Hepatocyte (in vitro differentiated cells): ENCODE measurements around the gene RTL1. TPM values are rescaled to one million over a fixed set of nuclear protein-coding genes. Genes with fewer than 3 reads are reported as not detected.

Source experiments
- DNase-seq: peaks from one replicate; pipeline ENCODE4 v3.0.0-alpha.2; 2016; ENCODE audit warnings: low spot score
- H2AFZ ChIP-seq: fragments of 200-600 bp; sonication (generic); 2 replicates; pipeline ENCODE4 v1.6.0; 2016; ENCODE audit warnings: antibody characterized with exemption, mild to moderate bottlenecking
- H3K27ac ChIP-seq: fragments of 200-600 bp; sonication (generic); 2 replicates; pipeline ENCODE4 v1.5.1; 2016; ENCODE audit warnings: mild to moderate bottlenecking
- H3K27me3 ChIP-seq: fragments of 200-600 bp; sonication (generic); 2 replicates; pipeline ENCODE4 v1.6.1; 2016
- H3K36me3 ChIP-seq: fragments of 200-600 bp; sonication (generic); replicated peaks from 2 replicates; pipeline ENCODE4 v1.5.1; 2016; ENCODE audit warnings: low read depth; ENCODE audit not compliant: insufficient read depth
- H3K4me1 ChIP-seq: fragments of 200-600 bp; sonication (generic); 2 replicates; pipeline ENCODE4 v1.5.1; 2016; ENCODE audit warnings: mild to moderate bottlenecking, moderate library complexity; ENCODE audit not compliant: insufficient read depth
- H3K4me2 ChIP-seq: fragments of 200-600 bp; sonication (generic); 2 replicates; pipeline ENCODE4 v1.6.0; 2016
- H3K4me3 ChIP-seq: fragments of 200-600 bp; sonication (generic); 2 replicates; pipeline ENCODE4 v1.5.1; 2016; ENCODE audit warnings: mild to moderate bottlenecking
- H3K79me2 ChIP-seq: fragments of 200-600 bp; sonication (generic); 2 replicates; pipeline ENCODE4 v1.6.0; 2017; ENCODE audit warnings: mild to moderate bottlenecking
- H3K9me2 ChIP-seq: fragments of 200-600 bp; sonication (generic); replicated peaks from 2 replicates; pipeline ENCODE4 v1.6.0; 2017; ENCODE audit warnings: mild to moderate bottlenecking; ENCODE audit not compliant: insufficient read depth
- H3K9me3 ChIP-seq: fragments of 200-600 bp; sonication (generic); 2 replicates; pipeline ENCODE4 v1.5.1; 2016; ENCODE audit warnings: low read depth, mild to moderate bottlenecking
- H4K20me1 ChIP-seq: fragments of 200-600 bp; sonication (generic); 2 replicates; pipeline ENCODE4 v1.6.0; 2016; ENCODE audit warnings: mild to moderate bottlenecking; ENCODE audit not compliant: insufficient read depth, poor library complexity, severe bottlenecking
- CTCF ChIP-seq: fragments of 200-600 bp; sonication (generic); IDR thresholded peaks from 2 replicates; pipeline ENCODE4 v1.5.1; 2016; ENCODE audit warnings: antibody characterized with exemption, mild to moderate bottlenecking; ENCODE audit not compliant: poor library complexity
- EZH2 ChIP-seq: fragments of 200-600 bp; sonication (generic); IDR thresholded peaks from 2 replicates; pipeline ENCODE4 v1.6.1; 2016; ENCODE audit warnings: antibody characterized with exemption, mild to moderate bottlenecking, borderline replicate concordance
- EZH2phosphoT487 ChIP-seq: fragments of 200-600 bp; sonication (generic); IDR thresholded peaks from one replicate; pipeline ENCODE4 v1.6.1; 2018; ENCODE audit warnings: antibody characterized with exemption, mild to moderate bottlenecking, low read depth, moderate library complexity; ENCODE audit not compliant: unreplicated experiment, severe bottlenecking
- WGBS: methylation state at CpG from one replicate; pipeline ENCODE4 v1.1.6; 2016; ENCODE audit warnings: low lambda C conversion rate; ENCODE audit errors: missing lambda C conversion rate; 5-methylcytosine and 5-hydroxymethylcytosine counted together
- polyA plus RNA-seq: library from polyadenylated mRNA; unstranded; fragments of >200 nt; fragmentation: Nextera tagmentation; extraction: Ambion mirVana; gene quantifications from 2 replicates; pipeline ENCODE4 v1.2.1, GENCODE V29; 2016
- total RNA-seq: library from RNA; depleted of rRNA; stranded (reverse); fragments of >200 nt; gene quantifications from 2 replicates; pipeline ENCODE4 v1.2.3, GENCODE V29; 2014

The RTL1 gene
- total and polyA plus RNA-seq, 2 experiments from 2014 or later = 1.4 to 2.6 TPM

GRCh38 chr14:100836941-100837804, 66.3 kb downstream of the RTL1 start:
- no peaks in the 10 kb centered on the region for H3K9me3 ChIP-seq
- no peak overlapping the region for H3K4me3 ChIP-seq
- 68% methylated on average over 26 of the region's 26 CpGs for WGBS
- no peaks in the 10 kb centered on the region for H3K79me2 ChIP-seq
- H2AFZ ChIP-seq = no peak overlapping the region
- no peak for DNase-seq
- no peak for TF ChIP-seq CTCF
- TF ChIP-seq EZH2 = no peak
- no peak for TF ChIP-seq EZH2phosphoT487
- no peaks in the 10 kb centered on the region for H3K36me3 ChIP-seq
- no peaks in the 10 kb centered on the region for H4K20me1 ChIP-seq
- H3K27ac ChIP-seq = peak overlapping the region; percentile 78
- H3K4me2 ChIP-seq = peak overlapping the region; percentile 4
- no peaks in the 10 kb centered on the region for H3K9me2 ChIP-seq
- H3K27me3 ChIP-seq = no peaks in the 10 kb centered on the region
- peaks cover 45% of the 10 kb centered on the region for H3K4me1 ChIP-seq

DNA sequence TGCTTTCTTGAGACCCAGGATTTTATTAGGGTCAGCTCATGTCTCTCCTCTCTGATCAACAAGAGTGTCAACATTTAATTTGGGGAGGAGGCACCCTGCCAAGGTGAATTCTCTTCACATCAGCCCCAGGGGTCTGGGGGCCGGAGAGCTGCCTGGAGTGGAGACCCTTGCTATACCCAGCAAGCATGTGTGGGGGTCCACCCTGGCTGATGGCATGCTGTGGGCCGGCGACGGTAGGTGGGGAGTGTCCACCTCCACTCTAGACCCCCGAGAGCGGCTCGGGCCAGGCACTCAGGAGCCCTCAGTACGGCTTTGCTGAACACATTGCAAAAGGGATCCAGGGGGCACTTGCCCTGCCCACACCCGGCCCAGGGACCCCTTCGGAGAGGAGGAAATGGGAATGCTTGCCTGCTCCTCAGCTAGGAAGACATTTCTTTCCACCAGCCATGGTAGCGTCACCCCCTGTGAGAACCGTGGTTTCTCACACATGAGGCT, 67.2 kb downstream of the RTL1 start:
- Histone ChIP-seq H3K4me1 (peaks cover 39% of the 10 kb centered on the region), H3K27ac (peak overlapping the region; percentile 78), H3K9me3 (no peaks in the 10 kb centered on the region), H3K79me2 (no peaks in the 10 kb centered on the region), H3K4me3 (no peak overlapping the region), H3K27me3 (no peaks in the 10 kb centered on the region), H2AFZ (no peak overlapping the region), H3K9me2 (no peaks in the 10 kb centered on the region), H3K4me2 (no peak overlapping the region), H4K20me1 (no peaks in the 10 kb centered on the region), H3K36me3 (no peaks in the 10 kb centered on the region)
- TF ChIP-seq EZH2phosphoT487 (no peak), EZH2 (no peak), CTCF (no peak)
- 93% methylated on average over 12 of the region's 12 CpGs for WGBS
- DNase-seq = no peak

DNA sequence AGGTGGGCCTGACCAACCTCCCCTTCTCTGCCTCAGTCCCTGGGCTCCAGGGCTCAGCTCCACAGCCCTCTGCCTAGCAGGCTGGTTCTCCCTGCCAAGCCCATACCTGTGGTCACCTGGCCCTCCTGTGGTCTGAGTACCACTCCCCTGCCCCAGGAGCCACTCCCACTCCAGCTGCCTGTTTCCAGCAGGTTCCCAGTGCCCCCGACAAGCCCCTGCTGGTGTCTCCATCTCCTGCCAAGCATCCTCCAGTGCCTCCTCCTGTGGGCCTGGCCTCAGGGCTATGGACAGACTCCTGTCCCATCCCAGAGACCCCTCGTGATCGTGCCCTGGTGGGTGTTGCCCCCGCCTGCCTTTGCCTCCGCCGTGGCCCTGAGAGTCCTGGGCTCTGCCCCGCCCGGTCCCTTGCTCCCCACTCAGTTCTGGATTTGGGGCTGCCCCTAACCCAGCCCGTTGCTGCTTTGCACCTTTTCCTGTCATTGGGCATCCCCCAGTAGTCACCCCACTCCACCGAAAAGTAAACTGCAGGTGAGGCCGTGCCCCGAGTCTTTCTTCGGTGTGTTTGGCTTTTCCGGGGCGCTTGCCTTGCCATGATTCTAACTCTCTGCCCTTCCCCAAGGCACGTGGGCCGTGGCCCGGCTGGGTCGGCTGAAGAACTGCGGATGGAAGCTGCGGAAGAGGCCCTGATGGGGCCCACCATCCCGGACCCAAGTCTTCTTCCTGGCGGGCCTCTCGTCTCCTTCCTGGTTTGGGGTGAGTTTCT, 67.8 kb downstream of the RTL1 start:
- peaks cover 39% of the 10 kb centered on the region for H3K4me1 ChIP-seq

More for the DNA sequence above, 67.8 kb downstream of the RTL1 start:
- H3K27me3 ChIP-seq = no peaks in the 10 kb centered on the region
- H3K79me2 ChIP-seq = no peaks in the 10 kb centered on the region
- no peak for DNase-seq
- H4K20me1 ChIP-seq = no peaks in the 10 kb centered on the region
- WGBS = 92% methylated on average over 24 of the region's 24 CpGs
- H3K27ac ChIP-seq = no peak overlapping the region
- H3K4me2 ChIP-seq = no peak overlapping the region
- H2AFZ ChIP-seq = no peak overlapping the region
- H3K9me2 ChIP-seq = no peaks in the 10 kb centered on the region
- no peak overlapping the region for H3K4me3 ChIP-seq
- TF ChIP-seq EZH2 = no peak
- no peak for TF ChIP-seq EZH2phosphoT487
- H3K9me3 ChIP-seq = no peaks in the 10 kb centered on the region
- H3K36me3 ChIP-seq = no peaks in the 10 kb centered on the region
